Measurements from ENCODE around the gene HIF1AN.

The HIF1AN gene

DNA sequence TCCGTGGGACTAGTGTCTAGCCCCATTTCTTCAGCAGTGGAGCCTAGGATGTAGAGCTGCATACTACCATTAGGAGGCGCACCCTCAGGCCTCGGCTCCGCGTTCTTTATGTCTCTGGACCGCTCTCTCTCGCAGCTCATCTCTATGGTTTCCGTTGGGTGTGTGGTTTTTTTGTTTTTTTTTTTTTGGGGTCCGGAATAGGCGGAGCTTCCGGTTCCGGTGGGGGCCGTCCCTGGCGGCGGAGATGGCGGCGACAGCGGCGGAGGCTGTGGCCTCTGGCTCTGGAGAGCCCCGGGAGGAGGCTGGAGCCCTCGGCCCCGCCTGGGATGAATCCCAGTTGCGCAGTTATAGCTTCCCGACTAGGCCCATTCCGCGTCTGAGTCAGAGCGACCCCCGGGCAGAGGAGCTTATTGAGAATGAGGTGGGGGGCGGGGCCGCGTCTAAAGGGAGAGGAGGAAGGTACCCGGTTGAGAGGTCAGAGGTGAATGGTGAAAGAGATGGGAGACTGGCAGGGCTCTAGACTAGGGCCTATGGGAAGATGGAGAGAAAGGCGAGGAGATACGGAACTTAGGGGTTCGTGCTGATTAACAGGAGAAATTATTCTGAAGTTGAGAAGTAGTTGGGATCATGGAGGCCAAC, at the start of gene HIF1AN:
HIF1AN (plus strand) TSS at position 229 of the 639 bp plus-strand sequence; CDS start at position 245, 16 bp downstream.
- peak; percentile 88 for DNase-seq

- no peak for DNase-seq
Observed at GRCh38 chr10:100487529-100487928, 48.2 kb upstream of the HIF1AN start.

GRCh38 chr10:100489396-100489795, 46.3 kb upstream of the HIF1AN start:
- DNase-seq = no peak

DNA sequence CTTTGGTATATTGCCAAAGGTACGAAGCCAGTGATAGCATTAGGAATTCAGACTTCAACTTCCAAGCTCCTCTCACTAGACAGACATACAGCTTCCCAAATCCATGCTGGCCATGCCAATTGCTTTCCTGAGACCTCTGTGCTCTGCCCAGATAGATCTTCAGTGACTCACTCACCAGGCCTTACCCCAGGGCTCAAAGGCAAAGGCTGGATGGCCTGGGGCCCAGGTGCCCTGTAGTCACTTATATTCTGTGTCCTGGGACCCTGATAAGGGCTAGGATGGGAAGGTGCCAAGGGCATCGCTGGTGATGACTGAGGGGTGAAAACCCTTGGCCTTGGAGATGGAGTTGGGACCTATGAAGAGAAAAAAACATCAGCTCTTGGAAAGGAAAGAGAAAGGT, 45.2 kb upstream of the HIF1AN start:
- DNase-seq = no peak

DNA sequence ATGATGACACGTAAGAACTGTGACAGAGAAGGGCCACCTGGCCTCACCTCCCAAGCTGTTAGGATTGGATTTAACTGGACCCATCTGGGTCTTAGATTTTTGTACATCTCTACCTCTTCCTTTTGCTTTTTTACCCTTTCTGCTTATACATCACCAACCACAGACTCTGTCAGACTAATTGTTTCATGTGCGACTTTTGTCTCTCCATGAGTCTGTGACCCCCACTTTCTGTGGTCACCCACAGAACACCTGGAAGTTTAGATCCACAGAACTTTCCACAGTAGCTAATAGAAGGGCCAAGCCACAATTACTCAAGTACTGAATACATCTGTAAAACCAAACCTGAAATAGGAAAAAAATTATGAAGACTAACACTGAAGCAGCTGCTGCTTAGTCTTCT, 39.2 kb upstream of the HIF1AN start:
- DNase-seq = no peak

DNA sequence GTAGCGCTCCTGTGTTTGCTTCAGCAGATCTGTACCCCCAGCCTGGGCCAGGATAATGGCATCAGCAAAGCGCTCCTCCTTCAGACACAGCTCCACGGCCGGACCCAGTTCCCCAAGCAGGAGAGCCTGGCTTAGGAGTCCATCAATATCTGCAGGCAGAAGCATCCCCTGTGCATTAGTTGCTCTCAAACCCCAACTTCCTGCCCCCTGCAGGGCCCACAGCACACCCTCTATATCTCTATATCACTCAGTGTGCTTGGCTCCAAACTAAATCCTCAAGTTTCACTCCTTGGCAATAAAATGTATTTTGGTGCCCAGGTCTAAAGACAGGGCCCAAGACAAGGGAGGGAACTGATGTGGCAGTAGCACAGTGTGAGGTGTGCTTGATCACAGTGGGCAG, 37.7 kb upstream of the HIF1AN start:
- DNase-seq = no peak

DNA sequence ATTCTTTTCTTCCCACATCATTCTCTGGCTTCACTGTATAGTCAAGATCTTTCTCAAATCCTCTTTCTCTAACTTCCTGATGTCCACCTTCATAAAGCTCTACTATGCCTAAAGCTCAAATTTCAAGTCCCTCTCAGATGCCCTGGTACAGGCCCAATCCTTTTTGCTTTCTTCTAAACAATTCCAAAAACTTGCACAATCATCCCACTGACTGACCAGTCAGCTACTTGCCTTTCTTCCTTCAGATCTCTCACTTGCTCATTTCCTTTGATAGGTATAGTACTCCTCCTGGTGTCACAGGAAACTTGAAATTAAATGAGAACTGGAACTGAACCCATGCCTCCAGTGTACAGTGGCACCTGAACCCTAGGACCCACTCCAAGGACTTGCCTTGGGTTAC, 34.3 kb upstream of the HIF1AN start:
- DNase-seq = no peak

DNA sequence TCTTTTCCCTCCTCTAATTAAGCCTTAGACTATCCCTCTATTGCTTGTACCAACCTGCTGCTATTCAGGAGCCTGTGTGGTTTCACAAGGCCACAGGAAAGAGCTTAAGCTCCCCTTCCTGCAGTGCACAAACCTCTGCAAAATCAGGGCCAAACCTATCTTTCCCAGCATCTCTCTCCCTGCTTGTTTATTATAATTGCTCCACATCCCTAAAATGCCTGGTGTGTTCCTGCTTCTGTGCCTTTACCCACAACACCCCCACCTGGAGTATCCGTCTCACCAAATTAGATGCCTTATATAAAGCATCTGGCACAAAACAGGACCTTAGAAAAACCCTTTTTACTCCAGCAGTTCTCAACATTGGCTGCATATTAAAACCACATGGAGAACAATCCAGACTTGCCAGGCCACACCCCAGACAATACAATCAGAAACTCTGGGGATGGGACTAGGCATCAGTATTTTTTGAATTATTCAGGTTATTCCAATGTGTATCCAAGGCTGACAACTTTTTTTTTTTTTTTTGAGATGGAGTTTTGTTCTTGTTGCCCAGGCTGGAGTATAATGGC, 32.7 kb upstream of the HIF1AN start:
- no peak for DNase-seq

- no peak for DNase-seq
Observed at GRCh38 chr10:100504096-100504495, 31.6 kb upstream of the HIF1AN start.

GRCh38 chr10:100505164-100505563, 30.6 kb upstream of the HIF1AN start:
- DNase-seq = no peak

DNA sequence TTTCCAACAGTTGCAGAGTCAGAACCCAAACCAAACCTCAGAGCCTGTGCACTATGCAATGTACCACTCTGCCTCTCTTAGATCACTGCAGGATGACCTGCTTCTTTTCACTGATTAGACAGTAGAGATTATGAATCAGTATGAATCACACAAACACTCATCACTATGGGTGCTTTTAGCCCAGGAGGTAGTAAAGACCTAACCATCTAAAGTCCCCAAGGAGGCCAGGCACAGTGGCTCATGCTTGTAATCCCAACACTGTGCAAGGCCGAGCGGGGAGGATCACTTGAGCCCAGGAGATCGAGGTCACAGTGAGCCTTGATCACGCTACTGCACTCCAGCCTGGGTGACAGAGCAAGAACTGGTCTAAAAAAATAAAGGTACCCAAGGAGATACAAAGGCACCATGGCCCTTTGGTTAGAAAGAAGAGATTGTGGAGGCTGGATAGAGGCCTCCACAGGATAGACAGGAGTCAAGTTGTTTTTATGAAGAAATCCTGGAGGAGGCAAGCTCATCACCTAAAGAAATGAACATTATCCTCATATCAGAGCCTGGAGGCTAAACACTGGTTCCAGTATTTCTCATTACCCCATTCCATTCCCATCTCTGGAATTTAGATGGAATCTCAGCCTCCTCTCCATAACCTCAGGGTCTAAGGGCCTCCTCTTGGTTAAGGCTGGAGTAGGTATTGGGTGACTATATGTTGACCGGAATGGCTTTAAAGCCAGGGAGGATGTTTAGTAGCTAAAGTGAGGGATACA, 29.0 kb upstream of the HIF1AN start:
- no peak for DNase-seq

- DNase-seq = no peak
Observed at GRCh38 chr10:100507357-100507732, 28.4 kb upstream of the HIF1AN start.

GRCh38 chr10:100508266-100508665, 27.5 kb upstream of the HIF1AN start:
- DNase-seq = no peak

GRCh38 chr10:100508691-100509150, 27.0 kb upstream of the HIF1AN start:
- no peak for DNase-seq

DNA sequence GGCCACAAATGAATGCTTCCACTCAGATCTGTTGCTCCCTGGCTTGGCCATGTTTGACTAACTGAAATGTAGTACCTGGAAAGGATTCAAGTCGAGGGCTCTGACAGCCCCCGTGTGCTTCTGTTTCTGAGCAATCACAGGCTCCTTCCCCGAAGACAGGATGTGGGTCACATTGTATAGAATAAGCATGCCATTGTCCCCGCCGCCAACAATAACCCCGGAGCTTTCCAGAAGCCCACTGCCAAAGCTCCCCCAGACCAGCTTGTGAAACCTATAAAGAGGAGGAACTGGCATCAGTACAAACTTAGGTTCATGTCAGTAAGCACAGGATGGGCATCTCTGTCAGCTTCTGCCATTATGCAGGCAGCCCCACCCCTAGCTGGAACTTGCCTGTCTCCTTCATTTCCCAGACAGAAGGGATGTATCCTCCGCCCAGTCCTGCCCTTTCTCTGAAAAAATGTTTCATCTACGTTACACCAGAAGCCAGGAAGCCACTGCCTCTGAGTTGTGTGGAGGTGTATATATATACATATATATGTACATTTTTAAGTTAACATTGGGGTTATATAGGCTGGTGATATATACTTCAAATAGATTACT, 26.4 kb upstream of the HIF1AN start:
- DNase-seq = no peak

DNA sequence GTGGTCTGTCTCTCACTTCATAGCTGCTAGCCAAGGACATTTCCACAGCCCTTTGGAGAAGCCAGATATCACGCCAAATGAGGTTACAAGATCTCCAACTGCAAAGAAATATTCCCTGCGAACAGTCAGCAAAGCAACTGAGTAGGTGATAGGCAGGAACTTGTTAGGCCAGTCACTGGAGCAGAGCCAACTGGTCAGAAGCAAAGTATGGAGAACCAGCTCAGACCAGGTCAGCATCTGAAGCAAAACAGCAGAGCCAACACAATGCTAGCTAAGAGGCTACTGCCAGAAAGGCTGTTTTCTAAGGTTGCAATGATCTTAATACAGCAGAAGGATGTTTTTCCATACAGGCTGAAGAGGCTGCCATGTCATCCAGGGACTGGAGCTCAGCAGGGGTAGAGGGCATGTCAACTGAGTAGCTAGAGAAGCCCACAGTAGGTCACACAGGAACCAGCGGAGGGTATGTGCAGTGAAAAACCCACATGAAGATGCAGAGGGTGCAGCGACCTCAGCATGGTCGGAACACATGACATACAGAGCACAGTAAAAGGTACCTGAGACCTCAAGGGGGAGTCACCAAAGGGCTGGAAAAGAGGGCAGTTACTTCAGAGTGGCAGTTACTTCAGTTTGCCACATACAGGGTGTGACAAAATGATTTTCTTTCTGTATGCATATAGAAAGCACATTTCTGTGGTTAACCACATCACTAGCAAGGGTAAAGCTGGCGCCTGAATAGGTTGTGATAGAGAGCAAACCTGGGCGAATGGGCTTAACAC, 25.0 kb upstream of the HIF1AN start:
- no peak for DNase-seq

GRCh38 chr10:100515612-100516011, 20.1 kb upstream of the HIF1AN start:
- no peak for DNase-seq

GRCh38 chr10:100516847-100517246, 18.9 kb upstream of the HIF1AN start:
- no peak for DNase-seq

- peak; percentile 38 for DNase-seq
Observed at GRCh38 chr10:100518761-100519241, 16.9 kb upstream of the HIF1AN start.

- DNase-seq = peak; percentile 38
Observed at GRCh38 chr10:100519311-100520051, 16.3 kb upstream of the HIF1AN start, which contains the start of gene SEC31B. SEC31B (minus strand) TSS chr10:100519861; CDS start chr10:100516952, 2,909 bp downstream.

- no peak for DNase-seq
Observed at GRCh38 chr10:100520811-100521210, 14.9 kb upstream of the HIF1AN start.

Measured in NCI-H510A (cell line).